Breast epithelium (tissue), 3 donors: ENCODE results near the gene KCTD10.

Experiments used
- POLR2A ChIP-seq: fragments of 450-650 bp; IDR thresholded peaks from one replicate; pipeline ENCODE4 v1.6.1; 2016; ENCODE audit warnings: antibody characterized with exemption, mild to moderate bottlenecking, moderate library complexity
- POLR2AphosphoS5 ChIP-seq, 3 donors: sonication (generic); formaldehyde crosslinking; IDR thresholded peaks; one replicate each; pipeline ENCODE4 v1.6.1; 2017; ENCODE audit warnings: antibody characterized with exemption in 3 of 3

GRCh38 chr12:109447482-109447881 is 29.6 kb downstream of the KCTD10 start:
- no peak for TF ChIP-seq POLR2AphosphoS5 (IDR thresholded peaks at IDR 0.05)
- no peak for TF ChIP-seq POLR2A
